A549 (cell line): ENCODE measurements around the gene GPR153.
"Not testable (repeated sequence)": the region's sequence is repeated elsewhere in the genome, so short reads cannot be mapped to it uniquely, and the experiment has no call there.

ENCODE experiments used
- CHD2 ChIP-seq: fragments of 150-350 bp; IDR thresholded peaks from 2 replicates; pipeline ENCODE4 v1.6.1; 2014; ENCODE audit warnings: low read length; ENCODE audit not compliant: partially characterized antibody
- CTCF ChIP-seq: fragments of >200 bp; sonication (Bioruptor Twin); formaldehyde crosslinking; IDR thresholded peaks from 3 replicates; pipeline ENCODE4 v1.5.1; 2016
- GATA3 ChIP-seq: IDR thresholded peaks from 2 replicates; pipeline ENCODE4 v1.6.1; 2012; ENCODE audit warnings: borderline replicate concordance
- MYC ChIP-seq: IDR thresholded peaks from 2 replicates; pipeline ENCODE4 v1.6.1; 2012; ENCODE audit warnings: mild to moderate bottlenecking, inconsistent platforms, low read length, improper control_type of control experiment, borderline replicate concordance
- POLR2A ChIP-seq: IDR thresholded peaks from 2 replicates; pipeline ENCODE4 v1.6.1; 2012; ENCODE audit warnings: mild to moderate bottlenecking, low read length
- POLR2AphosphoS2 ChIP-seq: conservative IDR thresholded peaks from 2 replicates; pipeline ENCODE4 v1.6.1; 2012; ENCODE audit warnings: low read length, improper control_type of control experiment, inconsistent platforms
- RAD21 ChIP-seq, 2 experiments: fragments of >200 bp in 1 of 2; sonication (Bioruptor Twin) in 1 of 2; formaldehyde crosslinking in 1 of 2; IDR thresholded peaks in 1 of 2; conservative IDR thresholded peaks in 1 of 2; 2 replicates in 1 of 2; 3 replicates in 1 of 2; pipeline ENCODE4 v1.6.1; 2012 to 2018; ENCODE audit warnings: inconsistent platforms in 1 of 2
- SMC3 ChIP-seq: fragments of >200 bp; sonication (Bioruptor Twin); formaldehyde crosslinking; IDR thresholded peaks from 3 replicates; pipeline ENCODE4 v1.6.1; 2018; ENCODE audit warnings: inconsistent platforms

GRCh38 chr1:6219641-6220040 is 41.3 kb downstream of the GPR153 start:
- TF ChIP-seq CHD2; RAD21 (conservative IDR thresholded peaks at IDR 0.05 in 1 of 2, IDR thresholded peaks at IDR 0.05 in 1 of 2); CTCF; POLR2A; MYC; GATA3; SMC3; POLR2AphosphoS2: not testable (repeated sequence)
